Endothelial cell of umbilical vein (primary cell): Measurements from ENCODE around the gene EVI2B. TPM values are rescaled to one million over a fixed set of nuclear protein-coding genes. Genes with fewer than 3 reads are reported as not detected.

Source experiments
- BruUV-seq: library from RNA; stranded (reverse); fragments of 400-500 nt; replicated peaks from 2 replicates; lab custom pipeline; 2021; lab: Mats Ljungman, UMichigan
- CTCF ChIA-PET: fragments of 300-600, 350-600 bp; sonication (Branson Sonifier 250); formaldehyde crosslinking; loops from one replicate; lab custom pipeline; 2021; ENCODE audit warnings: antibody characterized with exemption, inconsistent platforms; lab: Charles Lee
- POLR2A ChIA-PET: fragments of 300-600, 350-600 bp; sonication (Branson Sonifier 250); formaldehyde crosslinking; loops from one replicate; lab custom pipeline; 2021; ENCODE audit warnings: antibody characterized with exemption, inconsistent platforms; lab: Charles Lee
- DNase-seq: peaks from one replicate; pipeline ENCODE4 v3.0.0-alpha.2; 2011; ENCODE audit warnings: low read depth, low spot score
- FAIRE-seq: peaks from 2 replicates; lab custom pipeline; 2011; peaks lifted over from hg19 to GRCh38; lab: Jason Lieb, UNC
- H2AFZ ChIP-seq: 2 replicates; pipeline ENCODE4 v1.6.0; 2012; ENCODE audit warnings: low read depth, low read length, control low read depth, inconsistent platforms
- H3K27ac ChIP-seq: 2 replicates; pipeline ENCODE4 v1.5.1; 2011; ENCODE audit warnings: low read depth, mild to moderate bottlenecking, control low read depth, low read length, moderate library complexity; ENCODE audit not compliant: insufficient read depth
- H3K27me3 ChIP-seq, 2 experiments: 2 replicates each; pipeline versions ENCODE4 v1.6.0 to v1.6.1; 2011; ENCODE audit warnings: low read length in 2 of 2, mixed read lengths in 1 of 2; ENCODE audit not compliant: control insufficient read depth in 2 of 2, insufficient read depth in 2 of 2
- H3K36me3 ChIP-seq, 2 experiments: 2 replicates in 1 of 2; 3 replicates in 1 of 2; pipeline ENCODE4 v1.5.1; 2011; ENCODE audit warnings: low read length in 2 of 2, mild to moderate bottlenecking in 1 of 2, moderate library complexity in 1 of 2; ENCODE audit not compliant: control insufficient read depth in 2 of 2, insufficient read depth in 2 of 2; ENCODE audit errors: extremely low read depth in 1 of 2
- H3K4me1 ChIP-seq: 3 replicates; pipeline ENCODE4 v1.5.1; 2011; ENCODE audit warnings: mild to moderate bottlenecking, low read length; ENCODE audit not compliant: control insufficient read depth, insufficient read depth; ENCODE audit errors: extremely low read depth
- H3K4me2 ChIP-seq: 2 replicates; pipeline ENCODE4 v1.6.1; 2011; ENCODE audit warnings: low read length, control low read depth, mixed read lengths; ENCODE audit not compliant: insufficient read depth
- H3K4me3 ChIP-seq, 3 experiments: fragments of 200-600 bp in 1 of 3; sonication (generic), shearing (Covaris generic) in 1 of 3; replicated peaks in 1 of 3; 2 replicates each; pipeline ENCODE4 v1.5.1; 2011 to 2016; ENCODE audit warnings: control low read depth in 3 of 3, low read length in 3 of 3, mild to moderate bottlenecking in 2 of 3, inconsistent platforms in 1 of 3, low read depth in 1 of 3, moderate library complexity in 1 of 3; ENCODE audit not compliant: insufficient read depth in 1 of 3
- H3K79me2 ChIP-seq: 2 replicates; pipeline ENCODE4 v1.6.0; 2012; ENCODE audit warnings: low read length, inconsistent platforms; ENCODE audit not compliant: control insufficient read depth, insufficient read depth
- H3K9ac ChIP-seq: replicated peaks from 2 replicates; pipeline ENCODE3; 2011; ENCODE audit warnings: low read length, control low read depth; ENCODE audit not compliant: insufficient read depth; ENCODE audit errors: extremely low read depth
- H3K9me1 ChIP-seq: replicated peaks from 3 replicates; pipeline ENCODE4 v1.6.0; 2011; ENCODE audit warnings: mild to moderate bottlenecking, low read length; ENCODE audit not compliant: control insufficient read depth, insufficient read depth; ENCODE audit errors: extremely low read depth
- H3K9me3 ChIP-seq: replicated peaks from 2 replicates; pipeline ENCODE4 v1.5.1; 2012; ENCODE audit warnings: low read length, inconsistent platforms; ENCODE audit not compliant: control insufficient read depth, insufficient read depth
- H4K20me1 ChIP-seq: replicated peaks from 2 replicates; pipeline ENCODE3; 2011; ENCODE audit warnings: mild to moderate bottlenecking, low read length; ENCODE audit not compliant: control insufficient read depth, insufficient read depth; ENCODE audit errors: extremely low read depth
- CTCF ChIP-seq, 2 donors: IDR thresholded peaks; 1 replicate in 1 of 2; 2 replicates in 1 of 2; pipeline ENCODE4 v1.5.1; 2011; ENCODE audit warnings: low read length in 2 of 2, mild to moderate bottlenecking in 2 of 2, moderate library complexity in 2 of 2, control low read depth in 1 of 2, inconsistent platforms in 1 of 2, low read depth in 1 of 2; ENCODE audit not compliant: insufficient read depth in 1 of 2; ENCODE audit errors: extremely low read depth in 1 of 2
- EZH2 ChIP-seq: IDR thresholded peaks from 2 replicates; pipeline ENCODE4 v1.6.1; 2012; ENCODE audit warnings: borderline replicate concordance, low read depth, mild to moderate bottlenecking, moderate library complexity, low read length, inconsistent platforms; ENCODE audit not compliant: severe bottlenecking
- FOS ChIP-seq: IDR thresholded peaks from 2 replicates; pipeline ENCODE4 v1.6.1; 2011; ENCODE audit warnings: mild to moderate bottlenecking, low read length, moderate library complexity, borderline replicate concordance; ENCODE audit not compliant: insufficient read depth
- GATA2 ChIP-seq: IDR thresholded peaks from 2 replicates; pipeline ENCODE4 v1.7.0; 2011; ENCODE audit warnings: low read depth, mild to moderate bottlenecking, moderate library complexity, mixed read lengths, low read length; ENCODE audit not compliant: insufficient read length, insufficient read depth
- JUN ChIP-seq: IDR thresholded peaks from 2 replicates; pipeline ENCODE4 v1.6.1; 2011; ENCODE audit warnings: borderline replicate concordance, low read depth; ENCODE audit not compliant: insufficient read length, insufficient read depth
- MYC ChIP-seq: IDR thresholded peaks from one replicate; pipeline ENCODE4 v1.6.1; 2011; ENCODE audit warnings: mild to moderate bottlenecking, low read depth, low read length
- POLR2A ChIP-seq: IDR thresholded peaks from 2 replicates; pipeline ENCODE4 v1.6.1; 2012; ENCODE audit warnings: low read depth, mild to moderate bottlenecking, control low read depth, low read length
- POLR2AphosphoS5 ChIP-seq: IDR thresholded peaks from 2 replicates; pipeline ENCODE4 v1.6.1; 2012; ENCODE audit warnings: low read depth, mild to moderate bottlenecking, control low read depth, low read length, moderate library complexity; ENCODE audit not compliant: insufficient read depth
- dilution Hi-C: fragments of 300-500 bp; cut with MboI; formaldehyde crosslinking; loops from one replicate; pipeline ENCODE4 v1.15.0; 2019; ENCODE audit warnings: low sequenced_read_pairs; ENCODE audit not compliant: extremely low pct_ligation_motif_present
- intact Hi-C: fragments of 100-400 bp; cut with micrococcal nuclease; formaldehyde crosslinking; loops from one replicate; pipeline ENCODE4 v1.10.0; 2022
- polyA plus RNA-seq, 4 experiments: library from polyadenylated mRNA; depleted of rRNA in 3 of 4; stranded (reverse) in 3 of 4; unstranded in 1 of 4; fragments of >200 nt; gene quantifications; 2 replicates each; pipeline versions ENCODE4 v1.2.1 to v1.2.3, GENCODE V29; 2011 to 2012; ENCODE audit warnings: missing spikeins in 1 of 4
- total RNA-seq: library from RNA; stranded (reverse); gene quantifications from 2 replicates; pipeline ENCODE4 v1.2.3, GENCODE V29; 2021
- TF ChIP-seq, protein P1 (sequence below): IDR thresholded peaks from 2 replicates; pipeline ENCODE4 v1.6.1; 2011; ENCODE audit not compliant: insufficient read depth, insufficient read length

Gene EVI2B
- total and polyA plus RNA-seq, 2 donors (not counting 3 experiments of a cell fraction or from before 2014, with no cell fraction given) = 1.7 to 1.9 TPM

DNA sequence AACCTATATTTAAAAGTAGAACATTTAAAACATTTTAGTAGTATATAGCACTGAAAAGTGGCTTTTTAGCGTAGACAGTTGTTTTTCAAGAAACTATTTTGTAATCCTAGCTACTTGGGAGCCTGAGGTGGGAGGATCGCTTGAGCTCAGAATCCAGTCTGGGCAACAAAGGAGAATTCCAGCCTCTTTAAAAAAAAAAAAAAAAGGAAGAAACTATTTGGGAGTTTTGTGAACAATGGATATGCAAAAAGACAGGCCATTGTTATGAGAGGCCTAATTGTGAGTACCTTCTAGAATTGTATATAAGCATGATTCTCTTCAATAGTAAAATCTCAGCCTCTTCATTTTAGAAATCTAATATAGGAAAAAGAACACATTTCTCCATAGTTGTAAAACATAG is 34.5 kb downstream of the EVI2B start:
- Histone ChIP-seq H3K9ac (no peak overlapping the region), H2AFZ (no peak overlapping the region), H3K27ac (no peak overlapping the region), H3K27me3 (no peaks in the 10 kb centered on the region), H3K9me3 (no peaks in the 10 kb centered on the region), H3K4me2 (no peak overlapping the region), H3K79me2 (no peaks in the 10 kb centered on the region), H3K36me3 (peaks cover 0 to 4% of the 10 kb centered on the region in 2 experiments), H4K20me1 (no peaks in the 10 kb centered on the region), H3K9me1 (no peaks in the 10 kb centered on the region), H3K4me3 (no peak overlapping the region), H3K4me1 (peaks cover 1% of the 10 kb centered on the region)
- no peak for TF ChIP-seq GATA2
- no peak for TF ChIP-seq POLR2AphosphoS5
- TF ChIP-seq, protein P1, sequence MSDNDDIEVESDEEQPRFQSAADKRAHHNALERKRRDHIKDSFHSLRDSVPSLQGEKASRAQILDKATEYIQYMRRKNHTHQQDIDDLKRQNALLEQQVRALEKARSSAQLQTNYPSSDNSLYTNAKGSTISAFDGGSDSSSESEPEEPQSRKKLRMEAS = no peak
- no peak for TF ChIP-seq FOS
- TF ChIP-seq MYC = no peak
- no peak for TF ChIP-seq JUN
- no peak for TF ChIP-seq EZH2
- TF ChIP-seq CTCF (IDR thresholded peaks at IDR 0.05; ENCODE audit: extremely low read depth in 1 of 2, insufficient read depth in 1 of 2, low read depth in 1 of 2, low read length in 2 of 2) = no peak
- no peak for TF ChIP-seq POLR2A
- no TSS peak for BruUV-seq
- intact Hi-C loops = no loop called here
- FAIRE-seq (no peak), DNase-seq (no peak)
- dilution Hi-C loops = no loop called here
- ChIA-PET POLR2A (no interaction called here), CTCF (interaction anchor here (0.9 to 1.4 kb wide), 2 partner anchors 23 to 87 kb away, joined by 3 to 4 read pairs; no protein-coding TSS in a partner anchor)
